Measurements from ENCODE around the gene KLF6. TPM values are rescaled to one million over a fixed set of nuclear protein-coding genes. Genes with fewer than 3 reads are reported as not detected.
A peak's percentile ranks its signal among the peaks of the same experiment; 100 is the strongest.

KLF6 gene
- total RNA-seq, 1 experiment from 2014 or later: 35.9 TPM

- DNase-seq (ENCODE audit: low read depth): no peak
These were observed 2.8 kb upstream of the KLF6 start for GRCh38 chr10:3787816-3788215.

DNA sequence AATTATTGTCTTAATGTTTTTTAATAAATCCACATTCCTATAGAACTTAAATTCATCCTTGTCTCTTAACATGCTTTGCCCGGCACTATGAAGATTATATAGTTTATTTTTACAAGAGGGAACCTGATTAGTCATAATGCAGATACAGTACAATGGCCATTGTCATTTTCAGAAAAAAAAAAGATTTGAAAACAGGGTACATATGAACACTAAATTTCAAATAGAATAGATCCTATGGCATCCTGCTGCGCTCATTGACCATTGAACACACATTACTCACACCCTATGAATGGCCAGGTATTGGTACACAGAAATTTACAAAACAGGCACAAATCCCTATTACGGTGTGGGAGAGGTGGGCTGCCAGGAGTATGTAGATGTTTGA lies 2.0 kb upstream of the KLF6 start:
- DNase-seq (ENCODE audit: low read depth): no peak

GRCh38 chr10:3786295-3787015 lies 1.4 kb upstream of the KLF6 start:
- no peak for DNase-seq (ENCODE audit: low read depth)

GRCh38 chr10:3785851-3786271 lies 852 bp upstream of the KLF6 start:
- peak; percentile 55 for DNase-seq (ENCODE audit: low read depth)

DNA sequence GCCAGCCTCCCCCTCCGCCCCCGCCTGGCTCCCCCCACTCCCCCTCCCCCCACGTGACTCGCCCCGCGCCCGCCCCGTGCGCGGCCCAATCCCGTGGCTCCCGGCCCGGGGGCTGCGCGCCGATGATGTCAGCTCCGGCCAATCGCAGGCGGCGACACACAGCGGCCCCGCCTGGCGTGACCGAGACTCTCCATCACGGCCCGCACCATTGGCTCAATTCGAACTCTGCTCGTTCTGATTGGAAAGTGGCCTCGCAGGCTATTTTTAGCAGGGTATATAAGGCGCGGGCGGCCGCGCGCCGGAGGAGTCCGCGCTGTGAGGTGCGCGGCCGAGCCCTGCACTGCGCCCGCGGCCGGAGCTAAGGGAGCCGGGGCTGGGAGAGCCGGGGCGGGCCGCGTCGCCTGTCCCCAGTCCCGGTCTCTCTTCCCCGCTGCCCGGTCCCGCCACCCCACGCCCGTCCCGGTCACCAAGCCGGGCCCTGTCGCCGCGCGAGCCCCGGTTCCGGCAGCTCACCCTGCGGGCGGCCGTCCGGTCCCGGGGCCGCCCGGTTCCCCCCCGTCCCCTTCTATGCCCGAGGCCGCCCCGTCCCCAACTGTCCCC lies 342 bp upstream of the KLF6 start:
- peak; percentile 98 for DNase-seq (ENCODE audit: low read depth)

- DNase-seq (ENCODE audit: low read depth): peak; percentile 68
These were observed 1.2 kb downstream of the KLF6 start for GRCh38 chr10:3783682-3784432.

- peak; percentile 69 for DNase-seq (ENCODE audit: low read depth)
These were observed 1.7 kb downstream of the KLF6 start for GRCh38 chr10:3783316-3783681.

- DNase-seq (ENCODE audit: low read depth): peak; percentile 96
These were observed 2.3 kb downstream of the KLF6 start for GRCh38 chr10:3782451-3783315.

- no peak for DNase-seq (ENCODE audit: low read depth)
These were observed 2.9 kb downstream of the KLF6 start for GRCh38 chr10:3782146-3782450.

DNA sequence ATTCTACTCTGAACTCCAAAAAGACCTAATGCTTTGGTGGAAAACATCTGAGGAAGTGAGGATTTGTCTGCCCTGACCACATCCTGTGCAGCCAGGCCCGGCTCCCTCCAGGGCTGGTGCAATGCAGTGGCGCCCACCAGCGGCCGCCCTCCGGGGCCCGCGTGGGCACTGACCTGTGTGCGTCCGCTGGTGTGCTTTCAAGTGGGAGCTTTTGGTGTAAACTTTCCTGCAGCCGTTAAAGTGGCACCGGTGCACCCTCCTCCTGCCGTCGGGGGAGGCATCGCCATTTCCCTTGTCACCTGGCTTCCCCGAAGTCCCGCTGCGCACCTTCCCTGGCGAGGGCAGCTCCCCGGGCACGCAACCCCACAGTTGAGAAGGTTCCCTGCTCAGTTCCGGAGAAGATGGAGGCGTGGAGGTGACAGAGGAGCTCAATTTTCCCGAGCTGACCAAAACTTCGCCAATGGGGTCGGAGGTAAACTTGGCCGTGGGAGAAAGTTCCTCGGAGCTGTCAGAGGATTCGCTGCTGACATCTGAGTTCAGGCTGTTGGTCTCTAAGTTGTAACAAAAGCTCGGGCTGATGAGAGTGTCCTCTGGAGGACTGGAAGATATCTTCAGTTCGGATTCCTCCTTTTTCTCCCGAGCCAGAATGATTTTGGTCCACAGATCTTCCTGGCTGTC lies 3.4 kb downstream of the KLF6 start:
- peak; percentile 73 for DNase-seq (ENCODE audit: low read depth)

DNA sequence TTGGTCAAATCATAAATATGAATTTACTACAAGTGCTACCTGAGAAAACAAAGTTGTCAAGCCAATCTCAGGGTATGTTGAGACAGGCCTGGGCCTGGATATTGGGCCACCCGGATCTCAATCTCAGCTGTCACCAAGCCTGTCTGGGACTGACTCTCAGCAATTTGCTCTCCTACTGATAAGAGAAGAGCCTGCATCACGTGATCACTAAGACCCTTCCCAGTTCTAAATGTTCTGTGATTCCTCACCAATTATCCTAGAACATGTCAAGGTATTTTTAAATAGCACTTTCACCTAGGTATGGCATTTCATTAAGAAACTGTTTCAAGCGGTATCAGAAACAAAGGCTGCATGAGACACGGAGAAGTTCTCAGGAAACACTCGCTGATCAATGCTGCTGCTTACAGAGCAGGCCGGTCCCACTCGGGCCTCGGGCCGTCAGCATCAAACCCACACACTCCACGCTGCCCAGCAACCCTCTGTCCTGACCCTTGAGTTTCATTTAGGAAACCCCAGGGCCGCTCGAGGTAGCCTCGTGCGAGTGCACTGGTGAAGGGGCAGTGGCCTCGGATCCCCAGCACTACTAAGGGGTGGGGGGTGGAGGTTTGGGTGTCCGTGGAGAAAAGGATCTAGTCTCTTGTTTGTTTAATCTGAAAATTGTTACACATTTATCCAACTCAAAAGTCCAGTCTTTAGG lies 4.1 kb downstream of the KLF6 start:
- DNase-seq (ENCODE audit: low read depth): no peak

GRCh38 chr10:3780021-3780770 lies 4.8 kb downstream of the KLF6 start:
- peak; percentile 71 for DNase-seq (ENCODE audit: low read depth)

- DNase-seq (ENCODE audit: low read depth): peak; percentile 37
These were observed 5.8 kb downstream of the KLF6 start for GRCh38 chr10:3779158-3779741.

- no peak for DNase-seq (ENCODE audit: low read depth)
These were observed 6.3 kb downstream of the KLF6 start for GRCh38 chr10:3778692-3779157.

GRCh38 chr10:3777981-3778691 lies 6.9 kb downstream of the KLF6 start:
- DNase-seq (ENCODE audit: low read depth): no peak

GRCh38 chr10:3776796-3777571 lies 8.0 kb downstream of the KLF6 start:
- DNase-seq (ENCODE audit: low read depth): peak; percentile 95

DNA sequence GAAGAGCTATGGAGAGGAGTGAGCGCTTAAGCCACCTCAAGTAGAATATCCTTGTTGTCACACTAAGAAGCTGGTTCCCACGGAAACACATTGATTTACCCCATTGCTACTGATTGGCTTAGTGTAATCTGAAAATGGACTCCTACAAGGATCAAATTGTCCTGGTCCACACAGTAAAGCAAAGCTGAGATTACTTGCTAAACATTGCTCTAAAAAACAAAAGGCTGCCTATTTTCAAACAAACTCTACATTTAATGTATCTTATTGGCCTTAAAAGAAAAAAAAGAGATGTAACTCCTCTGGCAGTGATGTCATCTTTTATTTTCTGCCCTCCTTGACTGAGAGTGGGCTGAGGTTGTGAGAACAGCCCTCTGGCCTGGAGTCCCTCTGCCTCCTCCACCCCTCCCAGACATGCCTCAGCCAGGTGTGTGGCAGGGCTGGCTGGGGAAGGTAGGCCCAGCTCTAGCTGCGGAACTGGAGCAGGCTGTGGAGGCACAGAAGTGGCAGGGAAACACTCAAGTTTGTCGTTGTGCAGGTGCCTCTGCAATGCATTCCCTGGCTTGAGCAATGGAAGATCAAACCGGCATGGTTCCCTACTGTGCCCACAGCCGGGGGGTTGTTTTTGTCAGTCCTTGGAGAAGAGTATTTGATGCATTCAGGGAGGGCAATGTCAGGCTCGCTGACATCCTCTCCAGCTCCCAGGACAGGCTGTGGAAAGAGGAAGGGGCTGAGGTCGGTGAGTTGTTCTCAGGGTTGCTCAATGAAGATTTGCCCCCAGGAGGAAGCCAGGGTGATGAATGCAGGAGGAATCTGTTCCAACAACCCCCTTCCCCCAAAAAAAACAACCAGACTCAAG lies 9.1 kb downstream of the KLF6 start:
- DNase-seq (ENCODE audit: low read depth): no peak

All from LHCN-M2 (cell line).